T-helper 2 cell treated with Interferon-gamma antibody and Interleukin-4, amounts not matched to agents 5 μg/mL and 100 μg/mL, for 36 hours (primary cell): Measurements from ENCODE around the gene NUDT1.

Experiments
- DNase-seq: peaks from one replicate; pipeline ENCODE4 v3.0.0; 2021; ENCODE audit warnings: low spot score
- H3K27ac Mint-ChIP-seq: one replicate; pipeline ENCODE4 v1.8.0; 2021; ENCODE audit warnings: mild to moderate bottlenecking, mixed read lengths
- H3K27me3 Mint-ChIP-seq: one replicate; pipeline ENCODE4 v1.8.0; 2021; ENCODE audit warnings: low read depth, mixed read lengths
- H3K36me3 Mint-ChIP-seq: one replicate; pipeline ENCODE4 v1.8.0; 2021; ENCODE audit warnings: low read depth, mixed read lengths
- H3K4me1 Mint-ChIP-seq: one replicate; pipeline ENCODE4 v1.8.0; 2021; ENCODE audit warnings: low read depth, mixed read lengths
- H3K4me3 Mint-ChIP-seq: one replicate; pipeline ENCODE4 v1.8.0; 2022; ENCODE audit warnings: mild to moderate bottlenecking, moderate library complexity, mixed read lengths
- H3K9me3 Mint-ChIP-seq: one replicate; pipeline ENCODE4 v1.8.0; 2021; ENCODE audit warnings: mixed read lengths

NUDT1 gene

GRCh38 chr7:2283074-2283473 lies 41.0 kb downstream of the NUDT1 start:
- no peaks in the 10 kb centered on the region for H3K27me3 Mint-ChIP-seq
- no peak overlapping the region for H3K27ac Mint-ChIP-seq

DNA sequence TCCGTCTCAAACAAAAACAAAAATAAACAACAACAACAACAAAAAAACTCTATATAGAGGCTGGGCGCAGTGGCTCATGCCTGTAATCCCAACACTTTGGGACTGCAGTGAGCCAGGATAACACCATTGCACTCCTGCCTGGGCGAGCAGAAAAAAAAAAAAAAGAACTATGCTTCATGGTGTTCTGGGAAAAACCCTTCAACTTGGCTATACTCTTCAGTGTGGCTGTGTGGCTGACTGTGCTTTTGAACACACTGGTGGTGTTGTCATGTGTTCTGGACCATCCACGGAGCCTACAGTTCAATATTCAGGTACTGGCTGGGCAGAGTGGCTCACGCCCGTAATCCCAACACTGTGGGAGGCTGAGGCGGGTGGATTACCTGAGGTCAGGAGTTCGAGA lies 45.7 kb downstream of the NUDT1 start:
- Mint-ChIP-seq H3K9me3 (no peaks in the 10 kb centered on the region), H3K4me3 (no peak overlapping the region), H3K36me3 (no peaks in the 10 kb centered on the region), H3K27ac (no peak overlapping the region), H3K27me3 (no peaks in the 10 kb centered on the region), H3K4me1 (no peaks in the 10 kb centered on the region)
- DNase-seq = no peak

More at GRCh38 chr7:2283074-2283473, 41.0 kb downstream of the NUDT1 start:
- no peaks in the 10 kb centered on the region for H3K9me3 Mint-ChIP-seq
- DNase-seq = no peak
- H3K36me3 Mint-ChIP-seq = no peaks in the 10 kb centered on the region
- H3K4me3 Mint-ChIP-seq = no peak overlapping the region
- peaks cover 4% of the 10 kb centered on the region for H3K4me1 Mint-ChIP-seq

- no peaks in the 10 kb centered on the region for H3K36me3 Mint-ChIP-seq
These were observed 46.5 kb downstream of the NUDT1 start for GRCh38 chr7:2288503-2288902.

DNA sequence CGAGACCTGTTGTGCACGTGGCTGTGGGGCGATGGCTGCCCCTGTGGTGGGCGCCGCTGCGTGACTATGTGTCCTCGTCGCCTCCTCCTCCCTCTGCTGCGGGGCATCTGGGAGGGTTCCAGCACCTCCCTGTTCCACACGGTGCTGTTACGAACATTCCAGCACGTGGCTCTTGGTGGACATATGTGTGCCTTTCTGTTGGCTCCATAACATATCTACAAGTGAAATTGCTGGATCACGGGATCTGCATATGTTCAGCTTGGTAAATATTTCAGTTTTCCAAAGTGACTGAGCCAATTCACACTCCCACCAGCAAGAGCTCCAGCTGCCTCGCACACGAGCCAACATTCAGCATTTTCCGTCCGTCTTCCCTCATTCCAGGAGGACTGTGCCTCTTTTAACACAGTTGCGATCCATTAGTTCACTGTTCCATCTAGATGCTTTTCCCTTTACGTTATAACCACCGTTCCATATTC lies 47.1 kb downstream of the NUDT1 start:
- DNase-seq = no peak
- Mint-ChIP-seq H3K4me1 (no peaks in the 10 kb centered on the region), H3K36me3 (no peaks in the 10 kb centered on the region), H3K9me3 (no peaks in the 10 kb centered on the region), H3K27me3 (no peaks in the 10 kb centered on the region), H3K4me3 (no peak overlapping the region), H3K27ac (no peak overlapping the region)

More at GRCh38 chr7:2288503-2288902, 46.5 kb downstream of the NUDT1 start:
- H3K27ac Mint-ChIP-seq = no peak overlapping the region
- H3K9me3 Mint-ChIP-seq = no peaks in the 10 kb centered on the region
- H3K27me3 Mint-ChIP-seq = no peaks in the 10 kb centered on the region
- no peaks in the 10 kb centered on the region for H3K4me1 Mint-ChIP-seq
- no peak for DNase-seq
- no peak overlapping the region for H3K4me3 Mint-ChIP-seq

DNA sequence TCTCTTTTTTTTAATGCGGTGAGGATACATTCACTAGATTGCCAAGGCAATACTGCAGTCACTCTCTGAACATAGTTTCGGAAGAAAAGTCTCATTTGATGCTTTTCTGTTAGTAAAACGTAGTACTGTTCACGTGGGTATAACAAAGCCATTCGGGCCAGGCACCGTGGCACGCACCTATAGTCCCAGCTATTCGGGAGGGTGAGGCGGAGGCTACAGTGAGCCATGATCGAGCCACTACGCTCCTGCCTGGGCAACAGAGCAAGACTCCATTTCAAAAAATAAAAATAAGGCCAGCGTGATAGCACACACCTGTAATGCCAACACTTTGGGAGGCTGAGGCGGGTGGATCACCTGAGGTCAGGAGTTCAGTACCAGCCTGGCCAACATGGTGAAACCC lies 47.6 kb downstream of the NUDT1 start:
- Mint-ChIP-seq H3K4me1 (no peaks in the 10 kb centered on the region), H3K27me3 (no peaks in the 10 kb centered on the region), H3K27ac (no peak overlapping the region), H3K36me3 (no peaks in the 10 kb centered on the region), H3K9me3 (no peaks in the 10 kb centered on the region), H3K4me3 (no peak overlapping the region)
- no peak for DNase-seq

- Mint-ChIP-seq H3K4me1 (no peaks in the 10 kb centered on the region), H3K27ac (no peak overlapping the region), H3K9me3 (no peaks in the 10 kb centered on the region), H3K27me3 (no peaks in the 10 kb centered on the region), H3K4me3 (no peak overlapping the region), H3K36me3 (no peaks in the 10 kb centered on the region)
- DNase-seq = no peak
These were observed 48.9 kb downstream of the NUDT1 start for GRCh38 chr7:2290877-2291276.

- DNase-seq = no peak
- Mint-ChIP-seq H3K4me3 (no peak overlapping the region), H3K9me3 (no peaks in the 10 kb centered on the region), H3K36me3 (no peaks in the 10 kb centered on the region), H3K4me1 (peaks cover 8% of the 10 kb centered on the region), H3K27ac (no peak overlapping the region), H3K27me3 (no peaks in the 10 kb centered on the region)
These were observed 54.1 kb downstream of the NUDT1 start for GRCh38 chr7:2295936-2296620.

DNA sequence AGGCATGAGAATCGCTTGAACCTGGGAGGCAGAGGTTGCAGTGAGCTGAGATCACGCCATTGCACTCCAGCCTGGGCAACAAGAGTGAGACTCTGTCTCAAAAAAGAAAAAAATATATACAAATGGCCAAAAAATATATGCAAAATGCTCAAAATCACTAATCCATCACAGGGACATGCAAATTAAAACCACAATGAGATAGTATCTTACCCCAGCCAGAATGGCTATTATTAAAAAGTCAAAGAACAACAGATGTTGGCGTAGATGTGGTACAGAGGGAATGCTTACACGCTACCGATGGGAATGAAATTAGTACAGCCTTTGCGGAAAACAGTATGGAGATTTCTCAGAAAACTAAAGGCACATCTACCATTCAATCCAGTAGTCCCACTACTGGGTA lies 54.8 kb downstream of the NUDT1 start:
- no peak overlapping the region for H3K4me3 Mint-ChIP-seq

DNA sequence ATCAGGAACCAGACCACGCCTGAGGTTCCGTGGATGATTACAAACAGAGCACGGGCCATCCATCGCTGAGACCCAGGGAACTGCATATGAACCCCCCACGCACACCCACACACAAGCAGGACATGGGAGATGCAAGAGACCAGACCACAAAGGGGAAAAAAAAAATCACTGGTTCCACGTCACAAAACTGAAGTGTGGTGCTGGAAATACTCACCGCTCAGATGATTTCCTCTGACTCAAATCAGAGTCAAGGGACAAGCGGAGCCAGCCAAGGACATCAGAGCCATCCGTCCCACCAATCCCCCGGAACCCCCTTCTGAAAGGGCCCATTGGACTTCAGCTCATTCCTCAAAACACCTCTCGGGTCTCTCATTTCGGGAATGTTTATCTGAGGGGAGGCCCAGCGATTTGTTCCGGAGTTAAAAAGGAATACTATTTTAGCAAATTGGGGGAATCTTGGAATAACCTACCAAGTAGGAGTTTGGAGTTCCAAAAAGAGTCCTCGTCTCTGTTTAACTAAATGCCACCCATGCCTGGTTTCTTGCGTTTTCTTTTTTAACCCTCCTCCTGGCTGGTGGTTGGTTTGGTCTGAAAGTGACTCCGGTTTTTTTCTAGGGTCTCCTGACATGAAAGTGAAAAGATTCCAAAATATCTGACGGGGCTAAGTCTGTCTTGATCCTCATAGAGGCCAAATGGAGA lies 57.3 kb downstream of the NUDT1 start:
- Mint-ChIP-seq H3K4me1 (peaks cover 8% of the 10 kb centered on the region), H3K4me3 (no peak overlapping the region), H3K27ac (no peak overlapping the region)

More for the DNA sequence above, 54.8 kb downstream of the NUDT1 start:
- Mint-ChIP-seq H3K27ac (no peak overlapping the region), H3K36me3 (no peaks in the 10 kb centered on the region), H3K27me3 (no peaks in the 10 kb centered on the region), H3K9me3 (no peaks in the 10 kb centered on the region), H3K4me1 (peaks cover 8% of the 10 kb centered on the region)
- no peak for DNase-seq

DNA sequence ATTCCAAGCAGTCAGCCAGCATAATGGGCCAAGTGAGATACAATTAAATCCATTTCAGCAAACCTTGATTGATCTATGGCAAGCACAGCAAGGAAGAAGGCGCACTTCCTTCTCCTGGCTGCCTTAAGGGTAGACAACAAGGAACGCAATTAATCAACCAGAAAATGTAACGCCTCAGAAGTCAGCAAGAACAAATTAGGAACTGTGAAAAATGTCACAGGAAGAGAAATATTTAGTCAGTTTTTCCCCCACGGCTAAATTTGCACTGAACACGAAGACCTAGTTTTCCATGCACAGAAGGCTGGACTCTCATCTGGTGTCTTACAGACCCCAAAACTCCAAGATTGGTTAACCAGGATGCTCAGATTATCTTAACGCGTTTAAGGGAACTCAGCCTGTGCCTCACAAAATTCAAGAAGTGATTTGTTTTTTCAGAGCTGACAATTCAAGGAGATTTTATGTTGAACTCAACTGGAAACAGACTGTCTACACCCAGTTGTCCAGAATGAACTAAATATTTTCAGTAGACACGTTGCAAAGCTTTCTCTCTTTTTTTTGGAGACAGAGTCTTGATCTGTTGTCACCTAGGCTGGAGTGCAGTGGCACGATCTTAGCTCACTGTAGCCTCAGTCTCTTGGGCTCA lies 58.0 kb downstream of the NUDT1 start:
- Mint-ChIP-seq H3K36me3 (no peaks in the 10 kb centered on the region), H3K4me1 (peaks cover 8% of the 10 kb centered on the region), H3K4me3 (no peak overlapping the region), H3K9me3 (no peaks in the 10 kb centered on the region), H3K27ac (no peak overlapping the region), H3K27me3 (no peaks in the 10 kb centered on the region)
- DNase-seq = no peak

More for the DNA sequence above, 57.3 kb downstream of the NUDT1 start:
- Mint-ChIP-seq H3K36me3 (no peaks in the 10 kb centered on the region), H3K27me3 (no peaks in the 10 kb centered on the region), H3K9me3 (no peaks in the 10 kb centered on the region)
- DNase-seq = peak; percentile 40
